ENCODE measurements around the gene WSCD2.

WSCD2 gene

DNA sequence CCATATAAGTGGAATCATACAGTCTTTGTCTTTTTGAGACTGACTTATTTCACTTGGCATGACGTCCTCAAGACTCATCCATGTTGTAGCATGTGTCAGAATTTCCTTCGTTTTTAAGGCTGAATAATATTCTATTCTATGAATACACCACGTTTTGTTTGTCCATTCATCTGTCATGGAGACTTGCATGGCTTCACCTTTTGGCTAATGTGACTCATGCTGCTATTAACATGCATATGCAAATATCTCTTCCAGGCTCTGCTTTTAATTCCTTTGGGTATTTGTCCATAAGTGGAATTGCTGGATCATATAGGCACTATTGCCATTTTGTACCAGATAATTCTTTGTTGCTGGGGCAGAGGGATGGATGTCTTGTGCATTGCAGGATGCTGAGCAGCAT, 19.6 kb upstream of the WSCD2 start:
- no peak for DNase-seq (ENCODE audit: low spot score)

DNA sequence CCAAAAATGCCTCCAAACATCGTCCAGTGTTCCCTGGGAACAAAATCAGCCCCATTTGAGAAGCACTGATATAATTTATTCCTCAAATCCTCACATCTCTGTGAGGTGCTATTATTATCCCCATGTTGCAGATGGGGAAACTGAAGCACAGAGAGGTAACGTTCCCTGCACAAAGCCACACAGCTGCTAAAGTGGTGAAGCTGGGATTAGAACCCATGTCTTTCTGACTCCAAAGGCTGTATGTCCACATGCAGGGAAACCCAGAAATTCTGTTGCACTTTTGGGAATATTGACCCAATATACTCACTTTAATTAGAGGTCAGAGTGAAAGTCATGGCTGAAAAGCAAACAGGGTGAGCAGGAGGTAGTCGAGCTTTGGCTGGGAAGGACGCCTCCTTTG, 19.1 kb upstream of the WSCD2 start:
- no peak for DNase-seq (ENCODE audit: low spot score)

DNA sequence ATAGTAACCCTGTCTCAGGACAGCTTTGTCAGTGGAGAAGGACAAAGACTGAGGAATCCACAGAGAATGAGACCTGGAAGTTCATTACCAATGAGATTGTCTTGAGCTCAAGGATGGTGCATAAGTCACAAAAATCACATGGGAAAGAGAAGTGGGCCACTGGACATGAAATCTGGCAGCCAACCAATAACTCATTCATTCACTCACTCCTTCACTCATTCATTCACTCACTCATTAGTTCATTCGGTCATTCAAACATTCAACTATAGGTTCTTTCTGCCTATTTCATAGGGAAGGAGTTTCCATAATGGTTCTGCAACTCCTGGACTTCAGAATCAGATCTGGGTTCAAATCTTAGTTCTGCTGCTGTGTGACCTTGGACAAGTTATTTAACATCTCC, 18.2 kb upstream of the WSCD2 start:
- no peak for DNase-seq (ENCODE audit: low spot score)

DNA sequence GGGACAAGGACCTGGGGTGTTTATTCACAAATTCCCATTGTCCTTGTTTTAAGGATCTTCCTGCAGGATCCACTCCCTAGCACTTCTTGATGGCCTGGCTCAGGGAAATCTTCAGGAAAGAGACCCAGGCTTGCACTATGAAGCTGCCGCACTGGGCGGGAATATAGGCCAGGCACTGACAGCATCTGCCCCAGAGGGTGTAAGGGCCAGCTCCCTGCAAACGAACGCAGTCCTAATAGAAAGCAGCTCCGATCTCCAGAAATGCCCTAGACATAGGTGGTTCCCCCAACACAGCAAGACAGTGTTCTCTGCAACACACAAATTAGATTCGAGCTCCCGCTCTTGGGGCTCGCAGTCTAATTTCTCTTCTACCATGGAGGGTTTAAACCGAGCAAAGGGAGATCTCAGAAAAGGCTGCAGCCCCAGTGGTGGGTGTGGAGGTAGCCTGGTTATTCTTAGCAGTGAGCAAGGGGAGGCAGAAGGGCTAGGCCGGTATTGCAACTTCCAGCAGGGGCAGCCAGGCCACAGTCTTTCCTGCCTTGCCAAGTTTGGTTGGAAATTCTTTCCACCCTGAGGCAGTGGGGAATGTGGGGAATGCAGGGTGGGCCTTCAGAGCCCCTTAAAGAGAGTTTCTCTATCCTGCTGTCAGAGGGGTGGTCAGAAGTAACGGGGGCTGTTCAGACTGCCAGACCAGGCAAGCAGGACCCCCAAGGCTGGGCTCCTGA, 16.1 kb upstream of the WSCD2 start:
- DNase-seq (ENCODE audit: low spot score): no peak

DNA sequence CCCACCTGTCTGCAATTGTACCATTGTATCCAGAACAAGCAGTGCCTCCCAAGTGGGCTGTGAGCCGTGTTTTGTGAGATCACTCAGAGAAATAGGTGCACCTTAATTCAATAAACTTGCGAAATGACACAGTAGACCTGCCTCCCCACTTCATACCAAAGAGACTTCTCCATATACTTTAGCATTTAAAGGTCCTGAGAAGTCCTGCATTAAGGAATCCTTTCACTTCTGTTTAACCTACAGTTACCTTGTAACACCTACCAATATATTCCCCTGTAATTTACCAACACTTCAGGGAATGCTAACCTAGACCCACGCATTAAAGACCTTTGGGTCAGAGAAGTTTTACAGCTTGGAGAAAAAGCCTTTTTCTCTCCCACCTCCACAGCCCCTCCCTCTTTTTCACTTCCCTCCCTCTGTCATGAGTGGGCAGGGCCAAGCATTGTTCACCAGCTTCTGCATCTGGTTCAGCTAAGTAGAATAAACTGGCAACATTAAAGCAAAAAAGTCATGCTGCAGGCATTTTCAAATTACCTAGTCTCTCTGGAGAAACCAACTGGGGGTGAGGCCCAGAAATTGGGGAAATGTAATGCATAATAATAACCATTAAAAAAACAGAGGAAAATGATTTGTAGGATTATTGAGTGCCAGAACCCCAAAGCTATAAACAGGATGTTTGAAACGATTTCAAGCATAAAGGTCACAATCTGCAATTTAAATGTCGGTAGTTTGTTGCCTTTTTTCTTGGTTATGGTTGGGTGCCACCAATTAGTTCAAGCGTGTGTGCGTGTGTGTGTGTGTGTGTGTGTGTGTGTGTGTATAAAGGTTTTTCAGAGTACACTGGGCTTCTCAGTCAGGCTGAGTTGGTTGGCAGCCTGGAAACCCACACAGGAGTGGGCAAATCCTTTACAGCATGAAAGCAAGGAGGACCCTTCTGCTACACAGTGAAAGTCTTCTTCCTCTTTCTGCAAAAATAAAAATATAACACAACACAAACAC, 13.7 kb upstream of the WSCD2 start:
- no peak for DNase-seq (ENCODE audit: low spot score)

DNA sequence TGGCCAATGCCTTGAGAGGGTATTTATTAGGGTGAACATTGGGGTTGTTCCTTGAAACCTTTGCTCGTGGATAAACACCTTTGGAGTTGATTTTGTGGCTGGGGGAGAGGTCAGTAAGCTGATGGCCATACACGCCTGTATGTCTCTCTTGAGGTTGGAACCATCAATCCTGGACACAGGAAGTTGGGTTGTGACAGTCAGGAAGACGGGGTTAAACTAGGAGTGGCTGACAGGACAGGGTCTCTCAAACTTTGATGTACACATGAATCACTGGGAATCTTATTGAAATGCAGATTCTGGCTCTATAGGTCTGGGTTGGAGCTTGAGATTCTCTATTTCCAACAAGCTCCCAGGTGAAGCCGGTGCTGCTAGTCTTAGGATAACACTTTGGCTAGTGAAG, 12.8 kb upstream of the WSCD2 start:
- no peak for DNase-seq (ENCODE audit: low spot score)

DNA sequence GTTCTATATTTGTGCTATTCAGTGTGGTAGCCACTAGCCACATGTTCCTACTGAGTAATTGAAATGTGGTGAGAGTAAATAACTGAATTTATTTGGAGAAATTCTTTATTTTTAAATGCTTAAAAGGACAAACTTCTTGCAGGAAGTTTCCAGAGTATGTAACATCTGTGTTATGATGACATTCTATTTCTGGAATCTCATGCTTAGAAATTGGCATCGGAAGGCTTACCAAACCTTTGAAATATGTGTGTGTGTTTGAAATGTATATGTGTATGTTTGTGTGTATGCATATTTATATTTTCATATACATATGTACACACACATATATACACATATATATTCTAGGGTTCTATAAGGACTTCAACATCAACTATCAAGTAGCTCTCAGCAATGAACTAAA, 12.4 kb upstream of the WSCD2 start:
- no peak for DNase-seq (ENCODE audit: low spot score)

DNA sequence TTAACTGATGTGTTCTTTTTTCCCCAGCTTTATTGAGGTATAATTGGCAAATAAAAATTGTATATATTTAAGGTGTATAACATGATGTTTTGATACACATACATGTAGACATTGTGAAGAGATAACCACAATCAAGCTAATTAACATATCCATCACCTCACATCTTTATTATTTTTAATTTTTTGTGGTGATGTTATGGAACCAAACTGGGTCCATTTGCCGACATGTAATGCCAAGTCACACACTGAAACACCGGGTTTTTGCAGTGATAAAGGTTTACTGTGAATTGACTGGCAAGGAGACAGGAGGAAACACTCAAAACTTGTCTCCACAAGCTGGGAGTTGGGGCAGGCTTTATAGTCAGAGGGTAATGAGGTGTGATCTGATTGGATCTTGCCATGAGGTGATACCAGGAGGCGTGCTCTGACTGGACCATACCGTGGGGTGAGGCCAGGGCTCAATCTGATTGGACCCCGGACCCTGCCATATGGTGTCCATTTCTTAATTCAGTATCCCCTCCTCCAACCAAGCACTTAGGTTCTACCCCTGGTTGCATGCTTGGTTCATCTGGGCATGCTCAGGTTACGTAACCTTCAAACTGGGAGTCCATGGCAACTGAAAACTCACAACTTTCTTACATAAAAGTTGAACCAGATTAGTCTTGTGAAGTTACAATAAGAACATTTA, 11.8 kb upstream of the WSCD2 start:
- DNase-seq (ENCODE audit: low spot score): no peak

DNA sequence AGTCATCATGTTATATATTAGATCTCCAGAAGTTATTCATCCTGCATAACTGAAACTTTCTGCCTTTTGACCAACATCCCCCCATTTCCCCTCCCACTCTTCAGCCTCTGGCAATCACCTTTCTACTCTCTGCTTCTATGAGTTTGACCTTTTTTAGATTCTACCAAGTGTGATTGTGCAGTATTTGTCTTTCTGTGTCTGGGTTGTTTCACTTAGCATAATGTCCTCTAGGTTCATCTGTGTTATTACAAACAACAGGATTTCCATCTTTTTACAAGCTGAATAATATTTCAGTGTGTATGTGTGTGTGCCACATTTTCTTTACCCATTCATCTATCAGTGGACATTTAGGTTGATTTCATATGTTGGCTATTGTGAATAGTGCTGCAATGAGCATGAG, 11.2 kb upstream of the WSCD2 start:
- no peak for DNase-seq (ENCODE audit: low spot score)

DNA sequence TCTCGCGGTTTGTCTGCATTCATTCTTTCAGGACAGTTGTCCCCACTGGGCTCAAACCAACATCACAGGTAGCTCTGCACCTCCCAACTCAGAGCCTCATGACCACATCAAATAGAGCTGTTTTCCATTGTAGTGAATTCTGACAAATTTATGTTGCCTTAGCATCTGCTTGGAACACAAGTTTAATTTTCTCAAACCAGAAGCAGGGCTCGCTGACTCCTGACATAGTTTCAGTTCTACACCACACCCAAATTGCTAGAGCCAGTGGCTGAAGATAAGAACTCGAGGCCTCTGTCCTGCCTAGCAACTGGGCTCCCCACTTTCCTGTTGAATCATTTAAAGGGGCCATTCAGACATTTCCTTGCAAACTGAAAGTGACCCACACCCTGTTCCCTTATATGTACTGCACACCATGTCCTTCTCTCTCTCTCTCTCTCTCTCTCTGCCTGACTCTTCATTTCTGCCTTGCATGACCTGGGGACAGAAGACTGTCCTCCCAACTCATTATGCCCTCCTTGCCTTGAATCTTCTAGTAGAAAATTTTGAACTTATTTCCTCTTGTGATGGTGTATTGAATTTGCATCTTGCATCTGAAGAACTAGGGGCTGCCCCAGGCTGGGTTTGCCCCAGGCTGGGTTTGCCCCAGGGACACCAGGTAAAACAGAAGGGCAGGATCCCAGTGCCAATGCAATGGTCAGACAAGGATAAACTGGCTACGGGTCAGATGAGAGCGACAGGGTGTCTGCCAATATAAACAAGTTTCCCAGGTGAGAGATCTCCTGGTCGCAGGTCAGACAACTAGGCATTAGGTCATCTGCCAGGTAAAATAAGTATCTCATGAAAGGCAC, 9.7 kb upstream of the WSCD2 start:
- no peak for DNase-seq (ENCODE audit: low spot score)

DNA sequence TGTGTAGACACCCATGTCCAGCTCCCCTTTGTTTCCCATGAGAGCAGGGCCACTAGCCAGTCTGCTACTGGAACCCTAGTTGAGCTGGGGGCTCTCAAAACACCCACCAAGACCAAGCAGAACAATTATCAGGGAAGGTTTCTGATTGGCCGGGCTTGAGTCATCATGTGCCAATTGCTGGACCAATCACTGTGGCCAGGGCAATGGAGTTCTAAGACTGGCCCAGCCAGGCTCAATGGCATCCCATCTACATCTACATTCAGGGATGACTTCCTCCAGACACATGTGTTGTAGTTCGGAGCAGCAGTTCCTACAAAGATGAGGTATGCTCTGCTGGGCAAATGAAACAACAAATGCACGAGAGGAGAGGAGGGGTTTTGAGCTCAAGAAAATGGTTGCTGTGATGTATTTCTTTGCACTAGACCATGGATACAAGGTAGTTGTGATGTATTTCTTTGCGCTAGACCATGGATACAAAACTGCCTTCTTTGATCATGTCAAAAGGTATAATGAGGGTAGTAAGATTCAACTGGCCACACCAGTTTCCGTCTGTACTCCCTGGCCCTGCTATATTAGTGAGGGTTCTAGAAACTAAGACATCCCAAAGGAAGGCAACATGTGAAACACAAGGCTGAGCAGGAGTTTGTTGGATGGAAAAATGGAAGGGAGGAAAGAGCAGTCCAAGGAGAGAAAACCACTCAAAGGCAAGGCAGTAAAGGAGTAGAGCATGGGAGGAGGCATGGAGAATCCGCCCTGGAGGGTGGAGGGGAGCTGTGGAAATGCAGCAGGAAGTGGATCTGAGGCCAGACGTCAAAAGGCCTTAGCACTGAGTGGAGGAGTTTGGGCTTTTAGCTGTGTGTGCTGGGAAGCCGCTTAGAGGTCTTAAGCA, 8.9 kb upstream of the WSCD2 start:
- no peak for DNase-seq (ENCODE audit: low spot score)

DNA sequence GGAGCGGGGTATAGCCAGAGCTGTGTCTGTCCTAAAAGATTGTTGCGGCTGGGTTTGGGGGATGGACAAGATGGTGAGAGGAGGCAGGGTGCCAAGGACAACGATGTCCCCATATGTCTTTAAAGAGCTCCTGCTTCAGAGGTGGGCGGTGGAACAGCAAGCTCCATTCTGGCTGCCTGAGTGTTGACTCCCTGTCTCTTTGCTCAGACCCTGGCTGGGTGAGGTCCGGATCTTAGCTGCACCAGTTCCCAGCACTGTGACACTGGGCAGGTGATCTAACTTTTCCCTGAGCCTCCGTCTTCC, 8.3 kb upstream of the WSCD2 start:
- DNase-seq (ENCODE audit: low spot score): no peak

DNA sequence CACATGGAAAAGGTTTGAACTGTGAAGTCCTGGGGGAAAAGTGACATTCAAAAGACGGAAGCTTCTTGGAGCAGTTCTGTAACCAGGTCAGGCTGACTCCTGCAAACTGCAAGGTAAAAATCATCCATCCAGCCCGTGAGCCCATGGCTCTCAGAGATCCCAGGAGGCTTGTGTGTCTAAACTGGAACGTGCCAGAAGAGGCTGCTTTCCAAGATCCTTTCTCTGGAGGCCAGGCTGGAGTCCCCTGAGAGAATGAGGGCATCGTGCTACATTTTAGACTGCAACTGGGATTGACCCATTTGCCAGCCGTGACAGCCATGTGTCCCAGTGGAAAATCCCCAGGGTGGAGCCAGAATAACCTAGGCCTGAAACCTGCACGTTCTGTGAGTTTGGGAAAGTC, 7.8 kb upstream of the WSCD2 start:
- no peak for DNase-seq (ENCODE audit: low spot score)

DNA sequence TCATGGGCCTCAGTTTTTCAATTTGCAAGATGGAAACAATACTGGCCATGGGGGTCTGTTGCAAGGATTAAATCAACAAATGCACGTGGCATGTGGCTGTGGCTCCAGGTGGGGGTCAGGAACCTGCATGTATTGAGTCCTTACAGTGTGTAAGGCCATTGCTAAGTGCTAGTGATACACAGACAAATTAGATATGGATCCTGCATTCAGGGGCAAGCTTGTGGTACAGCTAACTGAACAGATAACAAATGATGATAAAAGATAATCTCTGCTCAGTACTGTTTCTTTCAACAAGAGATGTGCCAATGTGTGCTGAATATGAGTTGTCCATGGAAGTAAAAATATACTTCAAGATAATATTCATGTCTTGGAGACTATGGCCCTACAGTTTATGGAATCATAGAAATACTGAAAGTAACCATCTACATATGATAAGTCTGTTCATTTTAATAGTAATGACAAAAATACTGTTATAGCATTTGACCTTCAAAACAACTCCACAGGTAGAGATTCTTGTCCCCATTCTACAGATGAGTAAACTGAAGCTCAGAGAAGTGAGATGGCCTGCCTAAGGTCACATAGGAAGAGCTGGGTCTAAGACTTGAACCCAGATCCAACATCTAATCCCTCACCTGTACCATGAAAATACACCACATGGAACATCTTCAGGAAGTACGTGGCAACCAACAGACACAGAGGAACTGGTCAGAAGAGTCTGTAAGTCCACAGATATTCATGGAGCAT, 7.2 kb upstream of the WSCD2 start:
- no peak for DNase-seq (ENCODE audit: low spot score)

DNA sequence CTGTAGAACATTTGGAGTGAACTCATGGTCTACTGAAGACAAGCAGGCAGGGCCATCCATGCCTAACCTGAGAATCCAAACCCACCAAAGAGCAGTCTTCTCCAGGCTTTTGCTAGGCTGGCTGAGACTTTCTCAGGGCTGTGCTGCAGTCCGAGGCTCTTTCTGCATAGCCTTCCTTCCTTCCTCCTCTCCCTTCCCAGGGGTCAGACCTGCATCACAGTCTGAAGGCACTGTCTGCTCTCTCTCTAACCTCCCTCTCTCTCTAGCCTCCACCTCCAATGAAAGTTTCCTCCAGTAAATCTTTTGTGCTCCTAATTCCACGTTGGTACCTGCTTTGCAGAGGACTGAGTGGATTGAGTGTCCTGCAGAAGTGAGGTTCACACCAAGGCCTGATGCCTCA, 6.4 kb upstream of the WSCD2 start:
- no peak for DNase-seq (ENCODE audit: low spot score)

DNA sequence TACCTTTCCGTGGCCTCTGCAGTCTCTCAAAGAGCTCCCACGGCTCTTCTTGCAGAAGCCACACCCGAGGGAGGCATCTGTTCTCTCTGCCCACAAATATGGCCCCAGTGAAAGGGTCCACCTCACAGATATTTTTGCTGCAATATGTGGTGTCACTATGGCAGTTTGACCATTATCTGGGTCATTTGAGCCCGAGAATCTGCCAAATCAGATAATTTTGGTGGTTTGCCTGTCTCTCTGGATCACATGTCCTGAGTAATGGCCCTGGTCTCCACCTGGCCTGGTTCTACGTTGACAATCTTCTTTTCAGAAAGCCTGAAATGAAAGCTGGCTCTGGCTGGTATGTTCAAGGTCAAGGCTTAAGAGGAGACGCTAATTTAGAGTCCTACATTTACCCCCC, 5.7 kb upstream of the WSCD2 start:
- no peak for DNase-seq (ENCODE audit: low spot score)

DNA sequence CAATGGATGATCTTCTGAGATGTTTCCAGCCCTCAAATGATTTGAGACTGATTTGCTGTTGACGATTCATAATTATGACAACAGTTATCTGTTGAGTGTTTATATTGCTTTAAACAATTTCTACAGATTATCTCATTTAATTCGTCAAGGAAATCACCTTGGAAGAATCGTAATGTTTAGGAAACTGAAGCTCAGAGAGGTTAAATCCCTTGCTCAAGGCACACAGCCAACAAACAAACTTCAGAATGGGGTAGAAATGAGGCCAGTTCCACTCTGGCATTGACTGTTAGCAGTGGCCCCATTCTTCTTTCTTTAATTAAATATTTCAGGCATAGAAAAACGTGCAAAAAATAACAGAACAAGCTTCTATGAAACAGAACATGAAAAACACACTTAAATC, 4.0 kb upstream of the WSCD2 start:
- DNase-seq (ENCODE audit: low spot score): no peak

DNA sequence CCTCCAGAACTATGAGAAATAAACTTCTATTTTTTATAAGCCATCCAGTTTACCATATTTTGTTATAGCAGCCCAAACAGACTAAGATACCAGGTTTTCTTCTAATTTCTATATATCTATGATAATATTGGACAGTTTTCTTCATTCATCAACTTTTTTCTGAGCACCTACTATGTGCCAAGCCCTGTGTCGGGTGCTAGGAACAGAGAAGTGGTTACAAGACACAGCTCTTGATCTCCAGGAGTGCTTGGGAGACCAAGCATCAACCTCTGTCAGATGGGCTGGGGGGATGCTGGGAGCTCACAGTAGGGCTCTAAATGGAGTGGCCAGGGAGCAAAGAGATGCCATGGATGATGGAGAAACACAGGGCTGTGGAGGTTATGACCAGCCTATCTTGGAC, 2.9 kb upstream of the WSCD2 start:
- DNase-seq (ENCODE audit: low spot score): no peak

DNA sequence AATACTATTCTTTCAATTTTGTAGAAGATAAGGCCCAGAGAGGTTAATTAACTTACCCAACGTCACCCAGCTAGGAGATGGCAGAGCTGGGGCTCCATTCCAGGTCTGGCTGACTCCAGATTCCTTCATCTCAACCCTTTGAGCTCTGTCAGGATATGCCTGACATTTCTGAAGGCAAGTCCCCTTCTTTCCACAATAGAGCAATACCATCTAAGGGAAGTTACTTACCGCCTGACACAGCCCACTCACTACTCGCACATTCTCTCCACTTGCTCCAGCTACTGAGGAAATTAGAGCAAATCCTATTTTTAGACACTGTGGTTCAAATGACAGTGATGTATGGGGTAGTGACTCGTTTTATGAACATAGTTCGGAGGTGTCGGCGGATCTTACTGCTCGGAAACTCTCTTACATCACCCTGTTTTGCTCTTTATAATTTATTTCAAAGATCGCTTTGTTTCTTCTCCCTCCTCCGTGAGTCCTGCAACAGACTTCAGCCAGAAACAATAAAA, 2.0 kb upstream of the WSCD2 start:
- DNase-seq (ENCODE audit: low spot score): no peak

DNA sequence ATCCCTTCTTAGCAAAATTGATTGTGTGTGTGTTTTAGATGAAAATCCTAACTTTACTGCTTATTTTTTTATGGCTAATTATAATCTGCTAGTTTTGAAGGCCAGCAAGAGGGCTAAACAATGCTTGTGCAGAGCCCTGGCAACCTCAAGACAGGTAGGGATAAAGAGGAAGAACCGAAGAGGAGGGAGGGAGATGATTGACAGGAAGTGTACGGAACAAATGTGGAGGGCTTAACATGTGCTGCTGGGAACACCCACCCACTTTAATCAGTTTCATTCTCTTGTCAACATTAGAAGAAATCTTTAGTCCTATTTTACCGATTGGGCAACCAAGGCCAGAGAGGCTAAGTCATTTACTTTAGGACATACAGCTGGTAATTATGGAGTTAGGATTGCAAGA, 1.4 kb upstream of the WSCD2 start:
- DNase-seq (ENCODE audit: low spot score): no peak
